ACHN (cell line): Measurements from ENCODE around the gene MYT1.
"Not testable (repeated sequence)": the region's sequence is repeated elsewhere in the genome, so short reads cannot be mapped to it uniquely, and the experiment has no call there.

Source experiments
- DNase-seq: peaks from one replicate; pipeline ENCODE4 v3.0.0-alpha.2; 2015
- in situ Hi-C: cut with HindIII; loops from 2 replicates; pipeline ENCODE4 v1.10.0; 2017; ENCODE audit warnings: low sequenced_read_pairs, low pct_ligation_motif_present, low pct_unique_long_range_greater_than_20kb

Gene MYT1

GRCh38 chr20:64182146-64182865, 18.1 kb downstream of the MYT1 start:
- in situ Hi-C loops: no loop called here
- DNase-seq: no peak

- DNase-seq: no peak
- in situ Hi-C loops: no loop called here
Observed at GRCh38 chr20:64183313-64183712, 19.1 kb downstream of the MYT1 start.

- no peak for DNase-seq
- in situ Hi-C loops: no loop called here
Observed at GRCh38 chr20:64184795-64185194, 20.5 kb downstream of the MYT1 start.

GRCh38 chr20:64185276-64185900, 21.1 kb downstream of the MYT1 start:
- DNase-seq: no peak
- in situ Hi-C loops: no loop called here

GRCh38 chr20:64186071-64186598, 21.9 kb downstream of the MYT1 start:
- in situ Hi-C loops: no loop called here
- DNase-seq: no peak

- in situ Hi-C loops, DNase-seq: not testable (repeated sequence)
Observed at GRCh38 chr20:64187213-64187612, 23.0 kb downstream of the MYT1 start.

- DNase-seq: no peak
- in situ Hi-C loops: no loop called here
Observed at GRCh38 chr20:64188091-64188490, 23.8 kb downstream of the MYT1 start.

- DNase-seq: no peak
- in situ Hi-C loops: no loop called here
Observed at GRCh38 chr20:64188682-64189529, 24.7 kb downstream of the MYT1 start.

- DNase-seq: no peak
- in situ Hi-C loops: no loop called here
Observed at GRCh38 chr20:64189530-64189966, 25.3 kb downstream of the MYT1 start.

GRCh38 chr20:64189986-64190385, 25.7 kb downstream of the MYT1 start:
- no peak for DNase-seq
- in situ Hi-C loops: no loop called here

- DNase-seq: no peak
- in situ Hi-C loops: no loop called here
Observed at GRCh38 chr20:64191002-64191401, 26.8 kb downstream of the MYT1 start.

- in situ Hi-C loops: no loop called here
- DNase-seq: peak; percentile 8
Observed at GRCh38 chr20:64192406-64192805, 28.2 kb downstream of the MYT1 start.

- in situ Hi-C loops: no loop called here
- DNase-seq: no peak
Observed at GRCh38 chr20:64193058-64193457, 28.8 kb downstream of the MYT1 start.

GRCh38 chr20:64194269-64194668, 30.0 kb downstream of the MYT1 start:
- DNase-seq: no peak
- in situ Hi-C loops: no loop called here

GRCh38 chr20:64196309-64196708, 32.1 kb downstream of the MYT1 start:
- in situ Hi-C loops: no loop called here
- DNase-seq: no peak

GRCh38 chr20:64196847-64197306, 32.6 kb downstream of the MYT1 start:
- in situ Hi-C loops: no loop called here
- DNase-seq: no peak

- no peak for DNase-seq
- in situ Hi-C loops: no loop called here
Observed at GRCh38 chr20:64198347-64198746, 34.1 kb downstream of the MYT1 start.

GRCh38 chr20:64199395-64199794, 35.1 kb downstream of the MYT1 start:
- in situ Hi-C loops: no loop called here

GRCh38 chr20:64200740-64201139, 36.5 kb downstream of the MYT1 start:
- in situ Hi-C loops: no loop called here
- no peak for DNase-seq

More at GRCh38 chr20:64199395-64199794, 35.1 kb downstream of the MYT1 start:
- DNase-seq: no peak
